ENCODE data around the gene SAMD11.

SAMD11 gene

GRCh38 chr1:992362-992761 lies 68.6 kb downstream of the SAMD11 start:
- no peak overlapping the region for H3K4me3 ChIP-seq (ENCODE audit: low read depth, low read length)
- no peak for TF ChIP-seq CTCF (IDR thresholded peaks at IDR 0.05; ENCODE audit: low read depth, low read length)

- TF ChIP-seq CTCF (IDR thresholded peaks at IDR 0.05; ENCODE audit: low read depth, low read length), result no peak
- H3K4me3 ChIP-seq (ENCODE audit: low read depth, low read length), result no peak overlapping the region
These were observed 69.8 kb downstream of the SAMD11 start for GRCh38 chr1:993379-993995.
